ENCODE measurements around the gene ZNF215. TPM values are rescaled to one million over a fixed set of nuclear protein-coding genes. Genes with fewer than 3 reads are reported as not detected.
"Not testable (repeated sequence)": the region's sequence is repeated elsewhere in the genome, so short reads cannot be mapped to it uniquely, and the experiment has no call there.

Gene ZNF215
- 1 to 10 TPM; 4.7 to 6.5 (median 5.6) TPM for total RNA-seq (2021; fragmentation: NEBNext Ultra II Directional; extraction: Animal tissue kit (Norgen Biotek cat#: 25700))
- long read RNA-seq, partial matches to known transcripts = 0 of 5 reads
- long read RNA-seq, other reads (novel, unspliced or antisense) = 2 of 5 reads

DNA sequence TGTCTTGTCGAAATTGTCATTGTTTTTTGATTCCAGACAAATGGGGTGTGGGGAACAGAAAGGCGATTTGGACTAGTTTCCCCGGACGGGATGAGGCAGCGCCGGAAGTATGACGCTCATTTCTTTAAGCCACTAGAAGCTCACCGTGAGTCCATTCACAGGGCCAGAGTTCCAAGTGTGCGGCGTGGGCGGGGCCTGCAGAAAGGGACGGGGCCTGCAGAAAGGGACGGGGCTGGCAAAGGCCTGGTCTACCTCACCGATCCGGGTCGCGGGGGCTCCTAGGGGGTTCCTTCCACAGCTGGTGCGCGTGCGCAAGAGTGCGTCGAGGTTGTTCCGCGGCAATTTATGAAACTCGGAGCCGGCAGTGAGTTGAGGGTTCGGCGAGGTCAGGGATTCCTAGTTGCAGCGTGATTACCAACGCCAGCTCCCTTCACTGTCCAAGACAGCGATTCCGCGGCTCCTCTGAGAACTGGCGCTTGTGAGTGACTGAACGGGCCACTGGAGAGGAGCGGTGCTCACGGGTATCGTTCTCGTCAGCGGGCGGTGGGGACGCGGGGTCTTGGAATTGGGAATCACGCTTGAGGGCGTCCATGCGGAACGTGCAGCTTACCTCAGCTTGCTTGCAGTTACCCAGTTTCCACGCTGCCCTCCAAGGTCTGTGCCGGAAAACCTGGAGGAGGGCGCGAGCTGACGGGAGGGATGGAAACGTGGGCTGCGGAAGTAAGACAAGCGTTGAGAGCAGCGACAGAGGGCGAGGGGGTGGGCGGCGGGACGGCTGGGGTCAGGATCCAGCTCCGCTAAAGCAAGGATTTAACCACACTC, at the start of gene ZNF215:
ZNF215 (plus strand) TSS at position 219 of the 822 bp plus-strand sequence. CDS start 5,847 bp downstream, outside the sequence.
- Mint-ChIP-seq H3K4me1 (ENCODE audit: low read depth) (peaks cover 23% of the 10 kb centered on the region), H3K4me3 (peak within 1 kb of the TSS; percentile 98), H3K27ac (peak within 1 kb of the TSS; percentile 72), H3K36me3 (ENCODE audit: low read depth) (peaks cover 6% of the 10 kb centered on the region), H3K9me3 (no peaks in the 10 kb centered on the region), H3K27me3 (ENCODE audit: insufficient read depth) (no peaks in the 10 kb centered on the region)
- TF ChIP-seq, protein P1, sequence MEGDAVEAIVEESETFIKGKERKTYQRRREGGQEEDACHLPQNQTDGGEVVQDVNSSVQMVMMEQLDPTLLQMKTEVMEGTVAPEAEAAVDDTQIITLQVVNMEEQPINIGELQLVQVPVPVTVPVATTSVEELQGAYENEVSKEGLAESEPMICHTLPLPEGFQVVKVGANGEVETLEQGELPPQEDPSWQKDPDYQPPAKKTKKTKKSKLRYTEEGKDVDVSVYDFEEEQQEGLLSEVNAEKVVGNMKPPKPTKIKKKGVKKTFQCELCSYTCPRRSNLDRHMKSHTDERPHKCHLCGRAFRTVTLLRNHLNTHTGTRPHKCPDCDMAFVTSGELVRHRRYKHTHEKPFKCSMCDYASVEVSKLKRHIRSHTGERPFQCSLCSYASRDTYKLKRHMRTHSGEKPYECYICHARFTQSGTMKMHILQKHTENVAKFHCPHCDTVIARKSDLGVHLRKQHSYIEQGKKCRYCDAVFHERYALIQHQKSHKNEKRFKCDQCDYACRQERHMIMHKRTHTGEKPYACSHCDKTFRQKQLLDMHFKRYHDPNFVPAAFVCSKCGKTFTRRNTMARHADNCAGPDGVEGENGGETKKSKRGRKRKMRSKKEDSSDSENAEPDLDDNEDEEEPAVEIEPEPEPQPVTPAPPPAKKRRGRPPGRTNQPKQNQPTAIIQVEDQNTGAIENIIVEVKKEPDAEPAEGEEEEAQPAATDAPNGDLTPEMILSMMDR (IDR thresholded peaks at IDR 0.05) = no peak
- DNase-seq = peak; percentile 78

GRCh38 chr11:6876914-6877313, 49.3 kb upstream of the ZNF215 start:
- Mint-ChIP-seq H3K36me3 (ENCODE audit: low read depth) (no peaks in the 10 kb centered on the region; the same call in 1 of the 2 replicates), H3K27me3 (ENCODE audit: insufficient read depth) (peaks cover 2% of the 10 kb centered on the region; the same call in 1 of the 2 replicates)

DNA sequence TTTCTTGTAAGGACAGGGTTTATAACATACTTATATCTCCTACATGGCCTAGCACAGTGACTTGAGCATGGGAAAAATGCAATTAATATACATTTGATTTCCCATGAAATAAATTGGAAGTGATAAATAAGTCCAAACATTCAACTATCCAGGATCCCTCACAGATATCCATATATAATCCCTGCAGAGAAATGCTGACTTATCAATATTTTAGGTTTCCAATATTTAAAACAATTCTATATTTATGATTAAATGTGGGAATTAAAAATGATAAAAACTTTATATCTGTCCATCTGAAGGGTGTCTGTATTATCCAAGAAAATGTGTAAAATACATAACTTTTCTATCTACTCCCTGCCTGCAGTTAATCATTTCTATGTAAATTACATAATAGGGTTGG, 43.5 kb upstream of the ZNF215 start:
- Mint-ChIP-seq H3K36me3 (ENCODE audit: low read depth) (no peaks in the 10 kb centered on the region), H3K27ac (no peak overlapping the region), H3K4me3 (no peak overlapping the region), H3K4me1 (ENCODE audit: low read depth) (no peaks in the 10 kb centered on the region), H3K9me3 (no peaks in the 10 kb centered on the region), H3K27me3 (ENCODE audit: insufficient read depth) (peaks cover 2% of the 10 kb centered on the region; the same call in 1 of the 2 replicates)
- TF ChIP-seq, protein P1 (IDR thresholded peaks at IDR 0.05) = no peak
- no peak for DNase-seq

More at GRCh38 chr11:6876914-6877313, 49.3 kb upstream of the ZNF215 start:
- no peak overlapping the region for H3K4me3 Mint-ChIP-seq
- H3K9me3 Mint-ChIP-seq = peaks cover 8% of the 10 kb centered on the region
- no peaks in the 10 kb centered on the region for H3K4me1 Mint-ChIP-seq (ENCODE audit: low read depth)
- no peak overlapping the region for H3K27ac Mint-ChIP-seq
- TF ChIP-seq, protein P1 (IDR thresholded peaks at IDR 0.05) = no peak
- no peak for DNase-seq

- H3K36me3 Mint-ChIP-seq (ENCODE audit: low read depth); H3K9me3 Mint-ChIP-seq; H3K27ac Mint-ChIP-seq; H3K4me3 Mint-ChIP-seq; H3K4me1 Mint-ChIP-seq (ENCODE audit: low read depth); H3K27me3 Mint-ChIP-seq (ENCODE audit: insufficient read depth); DNase-seq: not testable (repeated sequence)
Observed at GRCh38 chr11:6887711-6888110, 38.5 kb upstream of the ZNF215 start.

- DNase-seq = no peak
- Mint-ChIP-seq H3K9me3 (no peaks in the 10 kb centered on the region), H3K4me3 (no peak overlapping the region)
Observed at GRCh38 chr11:6888830-6889229, 37.4 kb upstream of the ZNF215 start.

More at GRCh38 chr11:6888830-6889229, 37.4 kb upstream of the ZNF215 start:
- no peak overlapping the region for H3K27ac Mint-ChIP-seq
- TF ChIP-seq, protein P1 (IDR thresholded peaks at IDR 0.05) = no peak
- no peaks in the 10 kb centered on the region for H3K4me1 Mint-ChIP-seq (ENCODE audit: low read depth)
- no peaks in the 10 kb centered on the region; the same call in 1 of the 2 replicates for H3K27me3 Mint-ChIP-seq (ENCODE audit: insufficient read depth)
- no peaks in the 10 kb centered on the region for H3K36me3 Mint-ChIP-seq (ENCODE audit: low read depth)
